Activated T-cell treated with anti-CD3 and anti-CD28 coated beads for 24 hours (primary cell): ENCODE results near the gene TXN2.
"Not testable (repeated sequence)": the region's sequence is repeated elsewhere in the genome, so short reads cannot be mapped to it uniquely, and the experiment has no call there.

Experiments used
- DNase-seq: peaks from one replicate; pipeline ENCODE4 v3.0.0-alpha.2; 2020; ENCODE audit warnings: low read depth

Gene TXN2

DNA sequence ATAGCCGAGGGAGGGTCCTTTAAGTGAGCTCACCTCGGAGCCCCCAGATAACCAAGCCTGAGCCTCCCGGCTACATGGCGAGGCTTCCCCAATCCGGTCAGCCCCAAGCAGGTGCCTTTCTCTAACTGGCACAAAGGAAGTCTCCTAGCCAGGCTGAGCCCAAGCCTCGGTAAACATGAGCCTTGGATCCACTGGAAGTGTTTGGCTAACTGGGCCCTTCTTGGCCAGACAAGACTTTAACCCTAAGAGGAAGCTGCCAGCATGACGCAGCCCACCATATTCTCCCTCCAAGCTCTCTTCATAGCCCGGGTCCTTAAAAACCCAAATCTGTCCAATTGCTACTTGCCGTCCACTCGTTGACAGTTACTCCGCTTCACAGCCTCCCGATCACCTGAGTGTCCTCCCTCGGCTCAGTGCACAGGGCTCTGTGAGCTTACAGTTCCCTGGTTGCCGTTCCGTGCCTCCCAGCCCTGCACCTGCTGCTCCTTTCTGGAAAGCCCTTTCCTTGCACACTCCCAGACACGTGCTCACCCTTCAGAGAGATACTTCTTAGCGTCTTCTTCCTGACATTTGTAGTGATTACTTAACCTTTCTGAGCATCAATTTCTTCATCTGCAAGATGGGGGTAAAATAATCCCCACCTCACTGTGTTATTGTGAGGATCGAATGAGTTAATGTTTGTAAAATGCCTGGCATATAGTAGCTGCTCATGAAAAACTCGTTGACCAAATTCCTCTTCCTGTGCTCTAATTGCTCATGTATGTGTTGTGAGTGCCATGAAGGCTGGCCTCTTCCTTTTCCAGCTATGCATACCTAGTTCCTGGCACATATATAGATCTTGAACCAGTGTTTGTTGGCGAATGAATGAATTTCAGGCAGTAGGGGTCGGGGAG is 25.6 kb downstream of the TXN2 start:
- DNase-seq: no peak

DNA sequence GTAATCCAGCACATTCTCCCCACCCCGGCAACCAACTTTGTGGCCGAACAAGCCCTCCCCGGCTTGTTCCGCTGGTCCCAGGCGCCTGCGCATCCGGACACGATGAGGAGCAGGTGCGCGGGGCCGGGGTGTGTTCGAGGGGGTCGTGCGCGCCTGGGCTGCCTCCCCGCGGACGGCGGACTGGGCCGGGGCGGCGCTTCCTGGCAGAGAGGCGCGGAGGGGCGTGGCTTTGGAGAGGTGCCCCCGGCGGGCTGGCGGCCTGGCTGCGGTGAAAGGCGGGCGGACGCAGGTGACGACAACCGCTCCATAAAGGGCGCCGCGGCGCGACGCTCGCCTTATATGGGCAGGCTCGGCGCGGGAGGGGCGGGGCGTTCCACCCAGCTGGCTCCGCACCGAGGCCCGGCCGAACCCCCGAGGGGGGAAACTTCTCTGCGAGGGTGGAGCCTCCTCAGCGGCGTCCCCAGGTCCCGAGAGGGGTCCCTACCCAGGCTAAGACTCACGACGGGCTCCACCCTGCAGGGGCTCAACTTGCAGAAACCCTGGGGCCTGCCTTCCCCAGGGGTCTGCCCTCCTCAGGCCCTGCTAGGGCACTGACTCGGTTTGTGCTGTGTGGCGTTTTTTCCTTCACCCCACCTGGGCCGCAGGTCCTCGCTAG is 26.4 kb downstream of the TXN2 start:
- DNase-seq: peak; percentile 92

DNA sequence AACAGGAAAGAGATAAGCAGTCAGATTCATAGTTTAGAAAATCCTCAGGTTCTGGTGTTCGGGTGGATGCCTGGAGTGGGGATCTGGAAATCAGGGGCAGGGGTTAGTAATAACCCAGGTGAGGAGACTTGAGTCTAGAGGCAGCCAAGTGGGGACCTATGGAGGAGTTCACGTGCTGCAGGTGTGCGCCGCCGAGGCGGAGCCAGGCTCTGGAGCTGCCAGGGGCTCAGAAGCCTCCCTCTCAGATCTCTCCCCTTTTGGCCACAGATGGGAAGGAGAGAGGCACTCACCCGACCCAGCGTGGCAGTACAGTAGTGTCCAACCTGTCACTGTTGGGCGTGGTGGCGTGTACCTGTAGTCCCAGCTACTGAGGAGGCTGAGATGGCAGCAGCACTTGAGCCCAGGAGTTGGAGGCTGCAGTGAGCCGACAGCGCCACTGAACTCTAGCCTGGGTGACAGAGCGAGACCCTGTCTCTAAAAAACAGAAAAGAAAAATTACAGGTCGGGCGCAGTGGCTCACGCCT is 27.5 kb downstream of the TXN2 start:
- no peak for DNase-seq

DNA sequence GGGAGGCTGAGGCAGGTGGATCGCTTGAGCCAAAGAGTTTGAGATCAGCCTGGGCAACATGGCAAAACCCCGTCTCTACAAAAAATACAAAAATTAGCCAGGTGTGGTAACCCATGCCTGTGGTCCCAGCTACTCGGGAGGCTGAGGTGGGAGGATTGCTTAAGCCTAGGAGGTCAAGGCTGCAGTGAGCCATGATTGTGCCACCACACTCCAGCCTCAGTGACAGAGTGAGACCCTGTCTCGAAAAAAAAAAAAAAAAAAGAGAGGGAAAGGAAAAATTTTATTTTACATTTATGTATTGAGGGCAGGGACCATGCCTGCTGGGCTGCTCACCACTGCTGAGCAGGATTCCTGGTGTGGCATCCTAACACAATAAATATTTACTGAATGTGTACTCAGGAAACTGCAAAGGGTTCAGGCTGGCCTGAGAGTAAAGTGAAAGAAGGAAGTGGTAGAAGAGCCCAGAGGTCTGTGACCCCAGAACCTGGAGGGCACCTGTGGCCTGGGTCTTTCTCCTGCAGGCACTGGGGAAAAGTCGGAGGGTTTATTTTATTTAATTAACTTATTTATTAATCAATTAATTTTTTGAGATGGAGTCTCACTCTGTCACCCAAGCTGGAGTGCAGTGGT is 28.3 kb downstream of the TXN2 start:
- DNase-seq: not testable (repeated sequence)

DNA sequence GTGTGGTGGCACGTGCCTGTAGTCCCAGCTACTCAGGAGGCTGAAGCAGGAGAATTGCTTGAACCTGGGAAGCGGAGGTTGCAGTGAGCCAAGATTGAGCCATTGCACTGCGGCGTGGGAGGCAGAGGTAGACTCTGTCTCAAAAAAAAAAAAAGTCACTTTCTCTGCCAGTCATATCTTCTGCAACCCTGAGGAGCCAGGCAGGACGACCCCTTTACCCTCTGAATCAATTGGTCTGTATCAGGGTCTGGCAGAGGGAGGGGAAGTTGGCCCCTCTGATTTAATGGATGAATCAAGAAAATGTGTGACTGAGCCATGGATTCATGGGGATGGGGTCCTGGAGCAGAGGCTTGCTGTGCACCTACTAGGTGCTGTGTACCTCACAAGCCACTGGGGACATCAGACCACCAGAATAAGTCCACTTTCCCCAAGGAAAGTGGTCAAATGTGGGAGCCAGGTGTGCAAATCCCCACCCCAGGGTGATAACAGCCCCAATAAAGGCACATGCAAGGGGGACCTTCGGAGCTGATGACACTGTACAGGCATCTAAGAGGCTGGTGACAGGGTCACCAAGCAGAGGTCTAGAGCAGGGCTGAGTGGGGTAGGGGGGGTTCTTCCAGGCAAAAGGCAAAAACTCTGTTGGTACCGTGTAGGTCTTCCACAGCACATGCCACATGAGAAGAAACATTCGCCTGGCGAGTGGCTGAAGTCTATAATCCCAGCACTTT is 29.0 kb downstream of the TXN2 start:
- DNase-seq: no peak

DNA sequence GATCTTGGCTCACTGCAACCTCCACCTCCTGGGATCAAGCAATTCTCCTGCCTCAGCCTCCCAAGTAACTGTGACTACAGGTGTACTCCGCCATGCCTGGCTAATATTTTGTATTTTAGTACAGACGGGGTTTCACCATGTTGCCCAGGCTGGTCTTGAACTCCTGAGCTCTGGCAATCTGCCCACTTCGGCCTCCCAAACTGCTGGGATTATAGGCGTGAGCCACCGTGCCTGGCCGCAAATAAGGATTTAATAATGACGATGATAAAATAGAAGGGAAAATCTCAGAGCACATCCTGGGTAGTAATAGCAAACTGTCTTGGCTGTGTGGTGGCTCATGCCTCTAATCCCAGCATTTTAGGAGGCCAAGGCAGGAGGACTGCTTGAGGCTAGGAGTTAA is 30.5 kb downstream of the TXN2 start:
- DNase-seq: not testable (repeated sequence)

DNA sequence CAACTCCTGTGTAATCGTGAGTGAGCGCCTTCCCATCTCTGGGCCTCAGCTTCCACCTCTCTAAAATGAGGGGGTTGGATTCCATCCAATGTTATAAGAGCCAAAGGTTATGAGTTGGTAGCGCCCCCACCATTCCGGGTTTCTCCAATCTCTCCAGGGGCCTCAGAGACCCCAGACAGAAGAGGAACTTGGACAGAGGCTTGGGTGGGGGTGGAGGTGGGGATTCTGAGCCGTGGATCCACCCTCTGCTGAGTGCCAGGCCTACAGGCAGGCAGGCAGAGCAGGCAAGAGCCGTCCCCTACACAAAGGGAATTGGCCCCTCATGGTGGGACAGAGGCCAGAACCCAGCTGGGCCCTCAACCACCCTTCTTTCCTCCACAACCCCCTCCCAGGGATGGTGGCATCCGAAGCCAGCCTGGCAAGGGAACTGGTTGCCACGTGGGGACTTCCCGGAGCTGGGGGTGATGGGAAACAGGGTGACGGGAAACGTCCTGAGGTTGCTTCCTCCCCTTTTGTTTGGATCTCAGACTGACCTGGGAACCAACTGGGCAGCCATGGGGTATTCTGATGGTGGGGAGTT is 31.8 kb downstream of the TXN2 start:
- no peak for DNase-seq

DNA sequence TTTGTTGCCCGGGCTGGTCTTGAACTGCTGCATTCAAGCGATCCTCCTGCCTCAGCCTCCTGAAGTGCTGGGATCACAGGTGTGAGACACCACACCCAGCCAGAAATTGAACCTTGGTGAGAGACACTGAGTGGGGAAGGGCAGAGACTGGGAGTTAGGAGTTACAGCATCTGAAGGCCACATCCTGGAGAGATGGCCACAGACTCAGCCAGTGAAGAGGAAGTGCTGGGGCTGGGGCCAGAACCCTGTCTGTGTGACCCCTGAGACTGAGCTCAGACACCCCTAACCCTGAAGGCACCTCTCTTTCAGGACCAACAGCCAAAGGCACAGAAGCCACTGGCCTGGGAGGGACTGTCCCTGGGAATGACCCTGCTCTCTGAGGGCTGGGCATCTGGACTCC is 33.8 kb downstream of the TXN2 start:
- no peak for DNase-seq

DNA sequence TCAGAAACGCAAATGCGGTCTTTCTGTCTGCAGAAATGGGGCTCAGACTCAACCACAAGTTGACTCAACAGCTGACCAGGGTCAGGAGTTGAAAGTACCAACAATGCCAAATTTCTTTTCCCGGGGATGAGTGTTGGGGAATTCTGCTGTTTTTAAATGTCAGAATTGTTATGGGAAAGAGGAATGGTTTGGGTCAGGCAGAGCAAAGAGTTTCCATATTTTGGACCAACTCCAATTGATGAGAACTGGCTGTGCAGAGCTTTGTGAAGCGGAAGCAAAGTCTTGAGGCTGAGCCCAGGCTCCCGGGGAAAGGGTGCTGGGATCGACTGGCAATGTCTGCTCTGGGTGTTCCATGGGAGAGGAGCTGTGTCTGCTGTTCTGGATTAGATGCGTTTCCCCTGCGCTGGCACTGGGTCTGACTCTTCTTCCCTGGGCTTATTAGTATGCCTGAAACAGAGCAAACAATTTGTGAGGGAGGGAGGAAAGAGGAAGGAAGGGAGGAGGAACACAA is 36.2 kb downstream of the TXN2 start:
- no peak for DNase-seq

DNA sequence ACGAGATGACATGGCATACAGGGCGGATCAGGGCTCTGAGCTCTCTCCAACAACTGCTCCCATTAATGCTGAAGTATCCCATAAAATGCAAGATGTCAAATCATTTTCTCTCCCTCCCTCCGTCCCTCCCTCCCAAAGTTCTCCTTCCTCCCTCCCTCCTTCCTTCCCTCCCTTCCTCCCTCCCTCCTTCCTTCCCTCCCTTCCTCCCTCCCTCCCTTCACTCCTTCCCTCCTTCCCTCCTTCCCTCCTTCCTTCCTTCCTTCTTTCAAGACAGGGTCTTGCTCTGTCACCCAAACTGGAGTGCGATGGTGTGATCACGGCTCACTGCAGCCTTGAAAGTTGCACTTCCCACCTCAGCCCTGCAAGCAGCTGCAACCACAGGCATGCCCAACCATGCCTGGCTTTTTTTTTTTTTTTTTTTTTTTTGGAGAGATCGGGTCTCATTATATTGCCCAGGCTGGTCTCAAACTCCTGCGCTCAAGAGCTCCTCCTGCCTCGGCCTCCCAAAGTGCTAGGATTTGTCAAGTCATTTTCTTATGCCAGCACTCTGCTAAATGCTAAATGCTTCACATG is 38.2 kb downstream of the TXN2 start:
- DNase-seq: no peak

DNA sequence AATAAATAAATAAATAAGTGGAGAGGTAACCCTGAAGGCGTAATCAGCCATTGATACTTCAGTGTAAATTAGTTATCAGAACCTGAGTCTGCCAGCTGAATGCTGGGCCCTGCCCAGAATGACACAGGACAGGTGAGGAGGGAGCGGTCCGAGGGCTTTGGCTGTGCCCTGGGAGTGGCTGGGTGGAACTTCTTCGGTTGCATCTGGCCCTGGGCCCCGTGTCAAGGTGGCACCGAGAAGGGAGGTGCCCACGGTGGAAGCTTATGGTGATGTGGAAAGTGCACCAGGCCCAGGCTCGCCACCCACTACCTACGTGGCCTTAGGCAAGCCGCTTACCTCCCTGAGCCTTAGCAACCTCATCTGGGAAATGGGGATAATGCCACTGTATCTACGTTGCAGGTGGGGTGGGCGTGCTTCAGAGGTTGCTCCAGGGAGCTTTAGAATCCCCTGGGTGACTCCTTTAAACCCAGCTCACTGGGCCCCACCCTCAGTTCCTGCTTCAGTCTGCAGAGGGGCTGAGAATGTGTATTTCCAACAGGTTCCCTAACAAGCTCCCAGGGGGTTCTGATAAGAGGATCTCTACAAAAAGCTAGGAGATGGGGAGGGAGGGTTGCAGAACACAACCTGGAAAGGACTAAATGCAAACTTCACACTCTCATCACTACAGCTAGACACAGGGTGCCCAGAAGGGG is 38.8 kb downstream of the TXN2 start:
- no peak for DNase-seq

DNA sequence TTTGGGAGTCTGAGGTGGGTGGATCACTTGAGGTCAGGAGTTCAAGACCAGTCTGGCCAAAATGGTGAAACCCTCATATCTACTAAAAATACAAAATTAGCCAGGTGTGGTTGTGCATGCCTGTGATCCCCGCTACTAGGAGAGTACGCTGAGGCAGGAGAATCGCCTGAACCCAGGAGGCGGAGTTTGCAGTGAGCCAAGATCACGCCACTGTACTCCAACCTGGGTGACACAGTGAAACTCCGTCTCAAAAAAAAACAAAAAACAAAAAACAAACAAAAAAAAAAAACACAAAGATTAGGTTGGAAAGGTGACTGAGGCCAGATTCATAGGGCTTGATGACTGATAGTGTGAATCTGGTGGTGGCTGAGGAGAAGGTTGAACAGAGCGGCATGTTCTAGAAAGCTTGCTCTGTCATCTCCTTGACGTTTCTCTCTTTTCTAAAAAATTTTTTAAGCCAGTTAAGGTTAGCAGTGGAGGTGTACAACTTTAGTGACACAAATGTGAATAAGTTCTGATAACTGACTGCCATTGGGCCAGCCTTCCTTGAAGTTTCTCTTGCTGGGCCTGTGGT is 40.9 kb downstream of the TXN2 start:
- DNase-seq: no peak

DNA sequence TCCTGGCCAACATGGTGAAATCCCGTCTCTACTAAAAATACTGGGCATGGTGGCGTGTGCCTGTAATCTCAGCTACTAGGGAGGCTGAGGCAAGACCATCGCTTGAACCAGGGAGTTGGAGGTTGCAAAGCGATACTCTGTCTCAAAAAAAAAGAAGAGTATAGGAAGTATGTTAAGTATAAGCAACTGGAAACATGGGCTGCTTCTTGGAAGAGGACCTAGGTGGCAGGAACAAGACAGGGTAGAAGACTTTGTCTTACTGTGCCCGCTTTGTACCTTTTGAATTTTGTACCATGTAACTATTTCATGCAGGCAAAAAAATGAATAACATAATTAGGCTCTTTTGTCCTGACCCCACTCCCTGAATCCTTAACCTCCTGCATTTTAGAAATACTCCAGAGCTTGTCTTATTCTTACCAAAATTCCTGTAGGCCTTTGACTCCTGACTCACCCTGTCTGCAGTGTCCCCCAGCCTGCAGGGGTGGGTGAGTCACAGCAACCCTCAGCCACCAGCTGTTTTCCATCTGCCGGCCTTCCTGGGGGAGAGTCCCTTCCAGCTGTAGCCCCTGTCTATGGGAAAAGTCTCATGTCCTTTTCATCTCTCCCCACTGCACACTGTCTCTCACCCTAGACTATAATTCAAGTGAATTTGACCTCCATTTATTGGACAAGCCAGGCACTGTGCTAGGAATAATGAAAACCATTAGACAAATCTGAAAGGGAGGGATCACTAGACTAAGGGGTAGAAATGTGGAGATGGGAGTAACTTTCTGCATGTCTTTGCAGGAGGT is 41.8 kb downstream of the TXN2 start:
- no peak for DNase-seq

DNA sequence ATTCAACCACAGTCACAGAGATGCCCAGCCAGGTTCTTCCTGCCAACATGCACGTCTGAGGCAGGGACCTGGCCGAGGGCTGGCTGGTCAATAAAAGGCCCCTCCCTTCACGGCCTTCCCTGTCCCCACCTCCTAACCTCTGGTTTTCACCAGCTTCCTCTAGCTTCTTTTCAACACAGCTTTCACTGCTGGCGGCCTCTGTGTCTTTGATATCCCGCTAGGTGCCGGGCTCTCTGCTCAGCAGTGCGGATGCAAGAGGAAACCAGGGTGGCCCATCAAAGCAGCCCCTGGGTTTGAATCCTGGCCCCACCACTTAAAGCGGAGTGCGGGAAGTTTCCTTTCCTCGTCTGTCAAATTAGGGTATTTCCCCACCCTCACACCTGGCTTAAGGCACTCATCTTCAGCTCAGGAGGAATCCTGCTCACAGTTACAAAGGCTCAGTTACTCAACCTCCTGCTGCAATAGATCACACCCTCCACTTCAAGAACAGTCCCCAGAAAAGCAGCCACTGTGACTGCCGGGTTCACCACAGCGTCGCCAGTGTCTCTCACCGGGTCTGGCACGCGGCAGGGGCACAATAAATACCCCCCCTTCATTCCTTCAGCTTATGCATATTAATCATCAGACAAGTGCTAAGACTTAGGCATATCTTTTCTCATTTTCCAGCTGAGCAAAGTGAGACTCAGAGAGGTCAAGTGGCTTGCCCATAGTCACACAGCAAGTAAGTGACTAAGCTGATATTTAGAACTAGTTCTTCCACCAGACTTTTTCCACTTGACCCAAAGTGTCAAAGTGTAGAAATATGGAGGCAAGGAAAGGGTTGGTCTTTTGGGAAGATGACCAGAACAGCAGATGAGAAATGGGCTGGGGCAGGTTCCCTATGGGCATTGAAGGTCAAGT is 45.7 kb downstream of the TXN2 start:
- peak; percentile 54 for DNase-seq

DNA sequence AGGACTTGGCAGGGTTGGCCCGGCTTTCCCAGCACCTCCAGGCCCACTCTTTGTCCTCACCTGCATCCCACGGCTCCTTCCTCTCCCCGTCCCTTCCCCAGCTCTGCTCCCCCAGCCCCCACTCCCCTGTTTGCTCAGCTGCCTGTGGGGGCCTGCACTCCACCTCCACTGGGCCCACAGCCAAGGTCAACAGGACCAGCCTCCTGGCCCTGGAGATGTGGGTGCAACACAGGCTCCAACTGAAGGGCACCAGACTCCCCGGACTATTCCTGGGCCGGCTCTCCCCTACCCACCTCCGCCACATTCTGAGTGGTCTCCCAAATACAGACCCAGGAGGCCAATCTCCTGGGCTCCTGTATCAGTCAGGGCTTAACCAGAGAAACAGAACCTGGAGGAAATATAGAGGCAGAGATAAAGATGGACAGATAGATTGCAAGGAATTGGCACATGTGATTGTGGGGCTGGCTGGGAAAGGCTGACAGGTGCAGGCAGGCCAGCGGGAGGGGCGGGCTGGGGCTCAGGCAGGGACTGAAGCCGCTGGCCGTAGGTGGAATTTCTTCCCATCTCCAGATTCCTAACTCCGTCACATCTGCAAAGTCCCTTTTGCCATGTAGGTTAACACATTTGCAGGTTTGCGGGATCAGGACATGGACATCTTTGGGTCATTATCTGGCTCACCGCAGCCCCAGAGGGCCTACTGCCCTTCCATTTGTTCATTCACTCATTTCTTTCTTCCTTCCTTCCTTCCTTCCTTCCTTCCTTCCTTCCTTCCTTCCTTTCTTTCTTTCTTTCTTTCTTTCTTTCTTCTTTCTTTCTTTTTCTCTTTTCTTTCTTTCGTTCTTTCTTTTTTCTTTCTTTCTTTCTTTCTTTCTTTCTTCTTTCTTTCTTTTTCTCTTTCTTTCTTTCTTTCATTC is 47.9 kb downstream of the TXN2 start:
- no peak for DNase-seq

DNA sequence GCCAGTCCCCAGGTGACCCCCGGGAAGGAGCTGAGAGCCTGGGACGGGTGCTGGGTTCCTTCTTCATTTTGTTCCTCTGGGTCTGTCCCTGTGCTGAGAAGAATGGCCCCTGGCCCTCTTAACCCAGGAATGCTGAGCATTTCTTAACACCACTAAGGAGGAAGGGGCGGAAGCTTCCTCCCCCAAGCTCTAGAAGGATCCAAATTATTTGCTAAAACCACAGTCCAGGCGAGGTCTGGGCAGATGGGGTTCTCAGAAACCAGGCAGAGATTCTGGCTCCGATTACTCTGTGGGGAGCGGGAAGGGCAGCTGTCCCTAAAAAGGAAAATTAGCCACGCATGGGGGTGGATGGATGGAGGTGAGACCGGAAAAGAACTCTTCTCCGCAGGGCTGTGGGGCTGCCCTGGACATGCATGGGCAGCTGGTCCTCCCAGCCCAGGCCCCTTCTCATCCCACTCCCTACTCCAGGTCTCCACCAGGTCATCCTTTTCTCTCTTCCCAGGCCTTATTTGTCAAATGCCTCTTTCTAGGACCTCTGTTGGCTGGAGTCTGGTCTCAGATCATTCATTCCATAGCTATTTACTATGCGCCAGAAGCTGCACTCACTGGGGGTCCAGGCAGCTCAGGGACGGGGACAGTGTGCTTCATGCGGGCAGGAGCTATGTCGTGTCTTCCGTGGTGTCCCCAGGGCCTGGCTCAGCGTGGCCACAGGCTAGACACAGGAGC is 48.7 kb downstream of the TXN2 start:
- DNase-seq: no peak

DNA sequence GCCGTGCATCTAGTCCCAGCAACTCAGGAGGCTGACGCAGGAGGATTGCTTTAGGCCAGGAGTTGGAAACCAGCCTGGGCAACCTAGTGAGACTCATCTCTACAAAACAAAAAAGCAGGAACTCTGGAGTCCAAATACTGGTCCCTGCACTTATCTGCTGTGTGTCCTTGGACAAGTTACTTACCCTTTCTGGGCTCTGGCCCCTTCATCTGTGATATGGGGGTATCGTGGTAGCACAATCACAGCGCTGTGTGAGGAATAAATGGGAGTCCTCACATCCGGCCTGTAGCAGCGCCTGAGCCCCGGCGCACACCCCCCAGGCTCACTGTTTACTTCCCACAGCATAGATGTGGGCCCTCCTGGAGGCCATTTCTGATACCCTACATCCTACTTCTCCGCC is 49.5 kb downstream of the TXN2 start:
- no peak for DNase-seq
